ENCODE results near the gene RHO. TPM values are rescaled to one million over a fixed set of nuclear protein-coding genes. Genes with fewer than 3 reads are reported as not detected.

Gene RHO
- polyA plus RNA-seq, 1 donor (not counting 4 experiments of a cell fraction or from before 2014, with no cell fraction given): not detected

DNA sequence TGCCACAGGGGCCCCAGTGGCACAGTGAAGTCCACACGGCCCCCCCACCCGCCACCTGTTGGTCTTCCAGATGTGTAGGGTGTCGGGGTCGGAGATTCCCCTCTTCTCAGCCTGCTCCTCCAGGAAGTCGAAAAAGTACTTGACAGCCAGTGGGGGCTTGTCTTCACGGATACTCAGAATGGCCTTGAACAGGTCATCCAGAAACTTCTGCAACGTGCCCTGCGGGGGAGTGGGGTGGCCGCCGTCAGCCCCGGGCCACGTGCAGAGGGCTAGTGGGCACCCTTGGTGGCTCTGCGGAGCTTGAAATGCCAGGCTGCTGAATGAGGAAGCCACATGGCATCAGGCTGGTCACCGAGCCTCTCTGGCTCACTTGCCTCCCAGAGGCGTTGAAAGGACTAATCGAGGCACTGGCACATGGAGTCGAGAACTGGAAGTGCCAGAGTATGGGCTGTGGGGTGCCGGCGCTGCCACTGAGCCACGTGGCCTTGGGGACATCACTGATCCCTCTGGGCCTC is 31.2 kb downstream of the RHO start:
- H3K27ac ChIP-seq (ENCODE audit: control insufficient read depth, insufficient read depth, low read length): no peak overlapping the region
- H3K4me1 ChIP-seq (ENCODE audit: control insufficient read depth, extremely low read depth, insufficient read depth, low read length): no peaks in the 10 kb centered on the region
- TF ChIP-seq CTCF (optimal IDR thresholded peaks at IDR 0.05 in 1 of 3, IDR thresholded peaks at IDR 0.05 in 1 of 3, conservative IDR thresholded peaks at IDR 0.05 in 1 of 3; ENCODE audit: extremely low read depth in 1 of 3, insufficient read depth in 2 of 3, low read length in 3 of 3): no peak
- no peak for TF ChIP-seq EZH2 (IDR thresholded peaks at IDR 0.05; ENCODE audit: low read length)
- no peaks in the 10 kb centered on the region for H3K79me2 ChIP-seq (ENCODE audit: control insufficient read depth, insufficient read depth, low read length)
- H4K20me1 ChIP-seq (ENCODE audit: control insufficient read depth, extremely low read depth, insufficient read depth, low read length): no peaks in the 10 kb centered on the region
- no peaks in the 10 kb centered on the region for H3K9me3 ChIP-seq (ENCODE audit: control insufficient read depth, low read depth, low read length)
- dilution Hi-C loops (cut with MboI; ENCODE audit: extremely low pct_ligation_motif_present, low sequenced_read_pairs): no loop called here
- H3K4me2 ChIP-seq (ENCODE audit: control insufficient read depth, extremely low read depth, insufficient read depth, low read depth, low read length): no peak overlapping the region
- DNase-seq (ENCODE audit: low read depth, low spot score) (no peak), FAIRE-seq (no peak)
- H3K4me3 ChIP-seq (ENCODE audit: control insufficient read depth in 2 of 3, extremely low read depth in 1 of 3, insufficient read depth in 2 of 3, low read depth in 1 of 3, low read length in 3 of 3): no peak overlapping the region
- H3K9me1 ChIP-seq (ENCODE audit: control insufficient read depth, extremely low read depth, insufficient read depth, low read length): no peaks in the 10 kb centered on the region
- no peak overlapping the region for H2AFZ ChIP-seq (ENCODE audit: control insufficient read depth, low read length)
- H3K36me3 ChIP-seq (ENCODE audit: control insufficient read depth in 2 of 2, extremely low read depth in 1 of 2, insufficient read depth in 2 of 2, low read length in 2 of 2): no peaks in the 10 kb centered on the region
- no peak overlapping the region for H3K9ac ChIP-seq (ENCODE audit: control insufficient read depth, extremely low read depth, insufficient read depth, low read length)
- peaks cover 3% of the 10 kb centered on the region for H3K27me3 ChIP-seq (ENCODE audit: control insufficient read depth, extremely low read depth, insufficient read depth, low read length)

DNA sequence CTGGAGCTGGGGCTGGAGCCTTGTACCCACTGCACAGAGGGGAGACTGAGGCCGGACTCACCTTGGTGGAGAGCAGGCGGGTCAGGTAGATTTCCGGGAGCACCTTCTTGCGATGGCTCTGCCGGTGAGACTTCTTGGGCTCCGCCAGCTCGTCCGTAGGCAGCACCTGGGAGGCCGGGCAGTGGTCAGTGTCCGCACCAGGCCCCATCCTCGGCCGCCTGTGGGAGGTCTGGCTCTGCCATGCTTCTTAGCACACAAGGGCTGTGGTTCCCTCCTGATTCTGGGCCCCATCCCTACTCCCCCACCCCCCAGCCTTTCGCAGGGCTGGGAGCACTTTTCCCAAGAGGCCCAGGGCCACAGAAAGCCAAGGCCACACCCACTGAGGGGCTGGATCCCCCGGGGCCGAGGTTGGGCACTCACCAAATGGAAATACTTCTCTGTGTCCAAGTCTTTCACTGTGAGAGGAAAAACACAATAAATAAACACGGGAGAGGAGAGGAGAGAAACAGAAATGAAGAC is 31.9 kb downstream of the RHO start:
- Histone ChIP-seq H3K79me2 (ENCODE audit: control insufficient read depth, insufficient read depth, low read length) (no peaks in the 10 kb centered on the region), H3K36me3 (ENCODE audit: control insufficient read depth in 2 of 2, extremely low read depth in 1 of 2, insufficient read depth in 2 of 2, low read length in 2 of 2) (no peaks in the 10 kb centered on the region), H3K9ac (ENCODE audit: control insufficient read depth, extremely low read depth, insufficient read depth, low read length) (no peak overlapping the region), H3K27ac (ENCODE audit: control insufficient read depth, insufficient read depth, low read length) (no peak overlapping the region), H3K4me3 (ENCODE audit: control insufficient read depth in 2 of 3, extremely low read depth in 1 of 3, insufficient read depth in 2 of 3, low read depth in 1 of 3, low read length in 3 of 3) (no peak overlapping the region), H3K9me1 (ENCODE audit: control insufficient read depth, extremely low read depth, insufficient read depth, low read length) (no peaks in the 10 kb centered on the region), H4K20me1 (ENCODE audit: control insufficient read depth, extremely low read depth, insufficient read depth, low read length) (no peaks in the 10 kb centered on the region), H3K27me3 (ENCODE audit: control insufficient read depth, extremely low read depth, insufficient read depth, low read length) (peaks cover 3% of the 10 kb centered on the region), H3K4me2 (ENCODE audit: control insufficient read depth, extremely low read depth, insufficient read depth, low read depth, low read length) (no peak overlapping the region), H3K9me3 (ENCODE audit: control insufficient read depth, low read depth, low read length) (no peaks in the 10 kb centered on the region), H2AFZ (ENCODE audit: control insufficient read depth, low read length) (peak overlapping the region; percentile 45), H3K4me1 (ENCODE audit: control insufficient read depth, extremely low read depth, insufficient read depth, low read length) (no peaks in the 10 kb centered on the region)
- TF ChIP-seq CTCF (optimal IDR thresholded peaks at IDR 0.05 in 1 of 3, IDR thresholded peaks at IDR 0.05 in 1 of 3, conservative IDR thresholded peaks at IDR 0.05 in 1 of 3; ENCODE audit: extremely low read depth in 1 of 3, insufficient read depth in 2 of 3, low read length in 3 of 3): no peak
- dilution Hi-C loops (cut with MboI; ENCODE audit: extremely low pct_ligation_motif_present, low sequenced_read_pairs): no loop called here
- FAIRE-seq (no peak), DNase-seq (ENCODE audit: low read depth, low spot score) (no peak)
